Natural killer cell (primary cell): ENCODE measurements around the gene IL4I1. TPM values are rescaled to one million over a fixed set of nuclear protein-coding genes. Genes with fewer than 3 reads are reported as not detected.
A peak's percentile ranks its signal among the peaks of the same experiment; 100 is the strongest.

Experiments used
- ATAC-seq, 3 donors: fragments of 150-1000 bp in 2 of 3; fragments of 200-7000 bp in 1 of 3; cut with Tn5 transposase; 1 replicate in 1 of 3; 2 replicates in 2 of 3; pipeline ENCODE4 v1.10.0; 2021; ENCODE audit warnings: mild to moderate bottlenecking in 2 of 3, moderate library complexity in 2 of 3
- DNase-seq, 2 donors: peaks; one replicate each; pipeline versions ENCODE4 v3.0.0 to v3.0.0-alpha.2; 2013 to 2021; ENCODE audit warnings: mixed read lengths in 1 of 2
- H3K27ac ChIP-seq: one replicate; pipeline ENCODE4 v1.5.1; 2013; ENCODE audit warnings: mild to moderate bottlenecking, low read length
- H3K27me3 ChIP-seq: one replicate; pipeline ENCODE4 v1.6.1; 2013; ENCODE audit warnings: low read length; ENCODE audit not compliant: control insufficient read depth, insufficient read depth
- H3K36me3 ChIP-seq: one replicate; pipeline ENCODE4 v1.6.1; 2013; ENCODE audit warnings: low read length; ENCODE audit not compliant: control insufficient read depth, insufficient read depth
- H3K4me1 ChIP-seq: one replicate; pipeline ENCODE4 v1.6.1; 2013; ENCODE audit warnings: low read length; ENCODE audit not compliant: control insufficient read depth, insufficient read depth
- H3K4me3 ChIP-seq: one replicate; pipeline ENCODE4 v1.5.1; 2013; ENCODE audit warnings: low read length
- H3K9me3 ChIP-seq: one replicate; pipeline ENCODE4 v1.6.1; 2013; ENCODE audit warnings: low read length; ENCODE audit not compliant: control insufficient read depth, insufficient read depth
- H3K27ac Mint-ChIP-seq, 2 donors: one replicate each; pipeline ENCODE4 v1.8.0; 2022; ENCODE audit warnings: mild to moderate bottlenecking in 2 of 2, mixed read lengths in 2 of 2, moderate library complexity in 1 of 2
- H3K27me3 Mint-ChIP-seq, 2 donors: one replicate each; pipeline ENCODE4 v1.8.0; 2022; ENCODE audit warnings: low read depth in 2 of 2, mixed read lengths in 2 of 2
- H3K36me3 Mint-ChIP-seq: one replicate; pipeline ENCODE4 v1.8.0; 2022; ENCODE audit warnings: mixed read lengths
- H3K4me1 Mint-ChIP-seq, 2 donors: one replicate each; pipeline ENCODE4 v1.8.0; 2022; ENCODE audit warnings: mixed read lengths in 2 of 2
- H3K4me3 Mint-ChIP-seq: one replicate; pipeline ENCODE4 v1.8.0; 2022; ENCODE audit warnings: mild to moderate bottlenecking, moderate library complexity, mixed read lengths
- H3K9me3 Mint-ChIP-seq, 2 donors: one replicate each; pipeline ENCODE4 v1.8.0; 2022; ENCODE audit warnings: mixed read lengths in 2 of 2
- WGBS: methylation state at CpG from one replicate; pipeline ENCODE4 v1.1.7; 2013; ENCODE audit warnings: missing lambda C conversion rate; ENCODE audit not compliant: insufficient coverage; 5-methylcytosine and 5-hydroxymethylcytosine counted together
- intact Hi-C: fragments of 100-400 bp; cut with micrococcal nuclease; formaldehyde crosslinking; loops from one replicate; pipeline ENCODE4 v1.14.2; 2022
- total RNA-seq, 4 donors: library from RNA; stranded (reverse); fragments of 120-200 nt in 1 of 4; gene quantifications; one replicate each; pipeline versions ENCODE4 v1.2.3 to v1.2.4, GENCODE V29; 2013 to 2022
- TF ChIP-seq, protein P1 (sequence below): fragments of 200-600 bp; IDR thresholded peaks from one replicate; pipeline ENCODE4 v1.8.0; 2022; ENCODE audit warnings: antibody characterized with exemption

Gene IL4I1
- total RNA-seq, 3 donors from 2014 or later (not counting 1 experiment from before 2014, with no cell fraction given), result 3.0 to 3.8 (median 3.4) TPM

DNA sequence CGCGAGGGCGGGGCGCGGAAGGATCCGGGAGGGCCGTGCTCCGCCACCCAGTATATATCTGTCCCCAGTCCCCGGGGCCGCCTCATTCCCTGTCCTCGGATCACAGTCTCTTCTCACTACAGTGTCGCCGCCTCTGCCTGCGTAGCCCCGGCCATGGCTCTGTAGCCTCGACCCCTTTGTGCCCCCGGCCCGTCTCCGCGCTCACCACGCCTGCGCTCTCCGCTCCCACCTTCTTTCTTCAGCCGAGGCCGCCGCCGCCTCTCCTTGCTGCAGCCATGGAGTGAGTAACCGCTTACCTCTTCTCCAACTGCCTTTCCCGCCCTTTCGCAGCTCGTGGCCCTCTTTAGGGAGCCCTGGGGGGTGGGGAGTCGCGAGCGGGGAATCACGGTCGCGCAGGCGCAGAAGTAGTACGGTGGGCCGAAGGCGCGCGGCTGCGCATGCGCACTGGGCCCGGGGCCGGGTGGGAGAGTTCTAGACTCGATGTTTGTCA, 32.5 kb upstream of the IL4I1 start, which contains the start of the genes ATF5 and NUP62:
Gene ATF5, plus strand, starts transcription at position 85 of the 490 bp plus-strand sequence. CDS start 1,646 bp downstream, outside the sequence.
Gene NUP62, minus strand, starts transcription at position 384 of the 490 bp plus-strand sequence. CDS start 19,697 bp downstream, outside the sequence.
- Mint-ChIP-seq H3K27me3 (no peaks in the 10 kb centered on the region), H3K4me1 (peaks cover 61 to 68% of the 10 kb centered on the region in 2 donors), H3K27ac (peak within 1 kb of the TSS; percentile 97), H3K36me3 (no peaks in the 10 kb centered on the region), H3K4me3 (peak within 1 kb of the TSS; percentile 99), H3K9me3 (peaks cover 0 to 5% of the 10 kb centered on the region in 2 donors)
- WGBS, result under 1% methylated on average over 48 of the region's 48 CpGs
- TF ChIP-seq, protein P1, sequence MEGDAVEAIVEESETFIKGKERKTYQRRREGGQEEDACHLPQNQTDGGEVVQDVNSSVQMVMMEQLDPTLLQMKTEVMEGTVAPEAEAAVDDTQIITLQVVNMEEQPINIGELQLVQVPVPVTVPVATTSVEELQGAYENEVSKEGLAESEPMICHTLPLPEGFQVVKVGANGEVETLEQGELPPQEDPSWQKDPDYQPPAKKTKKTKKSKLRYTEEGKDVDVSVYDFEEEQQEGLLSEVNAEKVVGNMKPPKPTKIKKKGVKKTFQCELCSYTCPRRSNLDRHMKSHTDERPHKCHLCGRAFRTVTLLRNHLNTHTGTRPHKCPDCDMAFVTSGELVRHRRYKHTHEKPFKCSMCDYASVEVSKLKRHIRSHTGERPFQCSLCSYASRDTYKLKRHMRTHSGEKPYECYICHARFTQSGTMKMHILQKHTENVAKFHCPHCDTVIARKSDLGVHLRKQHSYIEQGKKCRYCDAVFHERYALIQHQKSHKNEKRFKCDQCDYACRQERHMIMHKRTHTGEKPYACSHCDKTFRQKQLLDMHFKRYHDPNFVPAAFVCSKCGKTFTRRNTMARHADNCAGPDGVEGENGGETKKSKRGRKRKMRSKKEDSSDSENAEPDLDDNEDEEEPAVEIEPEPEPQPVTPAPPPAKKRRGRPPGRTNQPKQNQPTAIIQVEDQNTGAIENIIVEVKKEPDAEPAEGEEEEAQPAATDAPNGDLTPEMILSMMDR, result no peak
- ATAC-seq (peak; percentile 51 to 68 (median 55)), DNase-seq (peak; percentile 95 to 96)
- H3K4me1 ChIP-seq, result peaks cover 66% of the 10 kb centered on the region
- peak within 1 kb of the TSS; percentile 91 for H3K27ac ChIP-seq
- peaks cover 19% of the 10 kb centered on the region for H3K36me3 ChIP-seq
- intact Hi-C loops, result loop anchor here (2.0 kb wide), 1 partner anchor 52 kb away; the partner anchor contains the start of genes AKT1S1 and TBC1D17
- H3K27me3 ChIP-seq, result no peaks in the 10 kb centered on the region
- H3K4me3 ChIP-seq, result peak within 1 kb of the TSS; percentile 97
- H3K9me3 ChIP-seq, result no peaks in the 10 kb centered on the region

DNA sequence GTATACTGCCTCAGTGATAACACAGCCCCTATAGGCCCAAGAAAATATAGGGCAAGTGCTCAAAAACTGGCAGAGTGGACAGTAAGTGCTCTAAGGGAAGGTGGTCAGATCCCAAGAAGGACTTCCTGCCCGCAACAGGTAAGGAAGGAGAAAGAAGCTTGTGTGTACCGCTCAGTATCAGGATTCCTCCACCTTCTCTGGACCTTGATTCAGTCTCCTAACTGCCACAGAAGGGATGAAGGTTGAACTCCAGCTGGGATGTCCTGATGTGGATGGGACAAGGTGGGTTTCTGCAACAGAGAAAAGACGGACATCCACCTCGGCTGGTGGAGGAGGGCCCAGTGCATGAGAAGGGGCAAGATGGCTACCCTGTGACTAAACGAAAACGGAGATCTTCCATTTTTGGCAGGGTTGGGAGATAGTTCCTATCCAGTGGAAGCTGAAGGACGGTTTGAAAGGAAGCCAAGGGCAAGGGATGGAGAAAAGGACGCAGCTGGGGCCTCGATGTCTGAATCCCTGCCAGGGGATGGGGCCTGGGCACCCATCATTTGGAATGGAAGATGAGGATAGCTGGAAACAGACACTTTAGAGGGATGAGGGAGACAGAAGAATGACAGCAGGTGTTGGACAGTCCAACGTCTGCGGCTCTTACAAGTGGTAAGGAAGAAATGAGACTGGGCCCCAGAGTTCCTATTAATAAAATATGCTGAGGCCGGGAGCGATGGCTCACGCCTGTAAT, 31.0 kb upstream of the IL4I1 start:
- H3K27ac ChIP-seq, result no peak overlapping the region
- no peaks in the 10 kb centered on the region for H3K27me3 ChIP-seq
- Mint-ChIP-seq H3K36me3 (no peaks in the 10 kb centered on the region), H3K27ac (peak overlapping the region; percentile 97), H3K27me3 (no peaks in the 10 kb centered on the region), H3K9me3 (peaks cover 0 to 5% of the 10 kb centered on the region in 2 donors), H3K4me3 (peak overlapping the region; percentile 99), H3K4me1 (peaks cover 51 to 55% of the 10 kb centered on the region in 2 donors)
- no peak for DNase-seq
- 84% methylated on average over 13 of the region's 14 CpGs for WGBS
- H3K4me1 ChIP-seq, result peaks cover 66% of the 10 kb centered on the region
- no peaks in the 10 kb centered on the region for H3K9me3 ChIP-seq
- H3K4me3 ChIP-seq, result no peak overlapping the region
- H3K36me3 ChIP-seq, result peaks cover 32% of the 10 kb centered on the region
- TF ChIP-seq, protein P1, result no peak
- intact Hi-C loops, result loop anchor here (2.0 kb wide), 1 partner anchor 51 kb away; the partner anchor contains the start of genes AKT1S1 and TBC1D17
- no peak for ATAC-seq

DNA sequence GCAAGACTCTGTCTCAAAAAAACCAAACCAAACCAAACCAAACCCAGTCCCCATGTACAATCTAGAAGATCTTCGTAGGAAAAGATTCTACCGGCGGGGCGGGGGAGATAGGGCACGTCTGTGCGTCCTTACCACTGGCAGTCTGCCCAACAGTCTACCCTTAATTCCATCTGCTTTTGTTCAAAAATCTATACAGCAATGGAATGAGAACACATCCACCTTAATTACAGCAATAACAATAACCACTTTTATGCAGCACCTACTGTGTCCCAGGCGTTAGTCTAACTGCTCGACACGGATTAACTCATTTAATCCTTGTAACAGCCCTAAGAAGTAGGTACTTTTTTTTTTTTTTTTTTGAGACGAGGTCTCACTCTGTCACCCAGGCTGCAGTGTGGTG, 29.8 kb upstream of the IL4I1 start:
- no peak overlapping the region for H3K27ac ChIP-seq
- Mint-ChIP-seq H3K27ac (no peak overlapping the region), H3K4me3 (no peak overlapping the region), H3K27me3 (no peaks in the 10 kb centered on the region), H3K36me3 (no peaks in the 10 kb centered on the region), H3K4me1 (peaks cover 45 to 51% of the 10 kb centered on the region in 2 donors), H3K9me3 (peaks cover 0 to 2% of the 10 kb centered on the region in 2 donors)
- intact Hi-C loops, result no loop called here
- ATAC-seq (no peak), DNase-seq (no peak)
- 93% methylated on average over 10 of the region's 10 CpGs for WGBS
- no peaks in the 10 kb centered on the region for H3K27me3 ChIP-seq
- H3K4me1 ChIP-seq, result peaks cover 56% of the 10 kb centered on the region
- TF ChIP-seq, protein P1, result no peak
- no peaks in the 10 kb centered on the region for H3K9me3 ChIP-seq
- peaks cover 34% of the 10 kb centered on the region for H3K36me3 ChIP-seq
- H3K4me3 ChIP-seq, result no peak overlapping the region
